ENCODE results near the gene GALNT8. TPM values are rescaled to one million over a fixed set of nuclear protein-coding genes. Genes with fewer than 3 reads are reported as not detected.

The GALNT8 gene
- total RNA-seq, 1 donor from 2014 or later: 2.0 TPM

DNA sequence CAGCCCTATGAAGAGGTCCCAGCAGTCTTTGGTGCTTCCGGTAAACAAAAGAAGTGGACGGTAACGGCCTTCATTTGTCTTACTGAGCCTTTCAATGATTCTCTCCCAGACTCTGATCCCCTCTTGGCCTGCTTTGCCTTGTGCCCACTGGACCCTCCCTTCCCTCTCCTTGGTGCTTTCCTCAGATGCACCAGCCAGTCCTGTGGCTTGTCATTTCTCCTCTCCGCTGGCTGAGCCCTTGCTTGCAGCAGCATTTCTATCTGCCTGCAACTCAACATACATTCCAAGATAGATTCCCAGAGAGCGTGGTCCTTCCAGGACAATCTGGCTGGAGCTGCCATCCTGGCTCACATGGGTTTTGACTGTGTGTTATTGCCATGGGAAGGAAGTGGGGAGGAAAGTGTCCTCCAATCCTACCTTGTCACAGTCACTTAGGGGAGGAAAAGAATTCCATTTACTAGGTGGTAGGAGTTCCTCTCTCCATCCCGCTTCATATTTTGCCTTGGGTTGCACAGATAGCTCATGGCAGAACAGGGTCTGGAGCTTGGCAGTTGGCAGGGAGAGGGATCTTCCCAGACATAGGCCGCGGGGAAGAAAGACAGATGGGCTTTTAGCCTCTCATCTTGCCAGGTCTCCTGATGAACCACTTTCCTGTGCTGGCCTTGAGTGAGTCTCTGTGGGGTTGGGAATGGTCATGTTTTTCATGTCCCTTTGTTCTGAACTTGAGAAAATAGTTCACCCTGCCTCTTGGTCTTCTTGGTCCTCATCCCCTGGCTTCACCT, 96.7 kb downstream of the GALNT8 start:
- intact Hi-C loops (cut with DNase I): no loop called here
- no peaks in the 10 kb centered on the region for H3K4me1 ChIP-seq
- H3K9me3 ChIP-seq: no peaks in the 10 kb centered on the region
- H3K27ac ChIP-seq: no peak overlapping the region
- DNase-seq (ENCODE audit: extremely low spot score in 2 of 2): no peak
- no peaks in the 10 kb centered on the region for H3K36me3 ChIP-seq
- H3K4me3 ChIP-seq: no peak overlapping the region
- TF ChIP-seq POLR2AphosphoS5 (IDR thresholded peaks at IDR 0.05; ENCODE audit: insufficient read depth in 1 of 2, low read depth in 1 of 2): no peak
- no peak for TF ChIP-seq POLR2A (IDR thresholded peaks at IDR 0.05)
- TF ChIP-seq, protein P1, sequence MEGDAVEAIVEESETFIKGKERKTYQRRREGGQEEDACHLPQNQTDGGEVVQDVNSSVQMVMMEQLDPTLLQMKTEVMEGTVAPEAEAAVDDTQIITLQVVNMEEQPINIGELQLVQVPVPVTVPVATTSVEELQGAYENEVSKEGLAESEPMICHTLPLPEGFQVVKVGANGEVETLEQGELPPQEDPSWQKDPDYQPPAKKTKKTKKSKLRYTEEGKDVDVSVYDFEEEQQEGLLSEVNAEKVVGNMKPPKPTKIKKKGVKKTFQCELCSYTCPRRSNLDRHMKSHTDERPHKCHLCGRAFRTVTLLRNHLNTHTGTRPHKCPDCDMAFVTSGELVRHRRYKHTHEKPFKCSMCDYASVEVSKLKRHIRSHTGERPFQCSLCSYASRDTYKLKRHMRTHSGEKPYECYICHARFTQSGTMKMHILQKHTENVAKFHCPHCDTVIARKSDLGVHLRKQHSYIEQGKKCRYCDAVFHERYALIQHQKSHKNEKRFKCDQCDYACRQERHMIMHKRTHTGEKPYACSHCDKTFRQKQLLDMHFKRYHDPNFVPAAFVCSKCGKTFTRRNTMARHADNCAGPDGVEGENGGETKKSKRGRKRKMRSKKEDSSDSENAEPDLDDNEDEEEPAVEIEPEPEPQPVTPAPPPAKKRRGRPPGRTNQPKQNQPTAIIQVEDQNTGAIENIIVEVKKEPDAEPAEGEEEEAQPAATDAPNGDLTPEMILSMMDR (IDR thresholded peaks at IDR 0.05): no peak
- no peaks in the 10 kb centered on the region for H3K27me3 ChIP-seq

DNA sequence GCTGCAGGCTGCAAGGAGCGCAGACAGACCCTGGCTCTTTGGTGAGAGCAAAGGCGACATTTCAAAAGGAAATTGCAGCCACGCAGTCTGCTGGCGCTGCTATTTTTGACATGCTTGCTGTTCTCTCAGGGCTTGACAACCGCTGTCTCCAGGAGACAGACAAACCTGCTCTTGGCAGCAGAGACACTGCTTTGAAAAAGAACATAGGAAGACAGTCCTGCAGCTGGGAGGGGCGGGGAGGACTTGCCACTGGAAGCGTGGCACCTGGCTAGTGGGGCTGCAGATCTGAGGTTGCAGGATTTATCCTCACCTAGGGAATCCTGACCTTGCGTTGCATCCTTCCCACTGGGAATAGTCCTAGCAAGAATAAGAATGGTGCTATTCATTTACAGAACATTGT, 97.7 kb downstream of the GALNT8 start:
- no peaks in the 10 kb centered on the region for H3K4me1 ChIP-seq
- no peaks in the 10 kb centered on the region for H3K9me3 ChIP-seq
- intact Hi-C loops (cut with DNase I): no loop called here
- TF ChIP-seq POLR2A (IDR thresholded peaks at IDR 0.05) (no peak), POLR2AphosphoS5 (IDR thresholded peaks at IDR 0.05; ENCODE audit: insufficient read depth in 1 of 2, low read depth in 1 of 2) (no peak)
- TF ChIP-seq, protein P1 (IDR thresholded peaks at IDR 0.05): no peak
- H3K27me3 ChIP-seq: no peaks in the 10 kb centered on the region
- no peak overlapping the region for H3K27ac ChIP-seq
- no peak overlapping the region for H3K4me3 ChIP-seq
- DNase-seq (ENCODE audit: extremely low spot score in 2 of 2): no peak
- no peaks in the 10 kb centered on the region for H3K36me3 ChIP-seq

DNA sequence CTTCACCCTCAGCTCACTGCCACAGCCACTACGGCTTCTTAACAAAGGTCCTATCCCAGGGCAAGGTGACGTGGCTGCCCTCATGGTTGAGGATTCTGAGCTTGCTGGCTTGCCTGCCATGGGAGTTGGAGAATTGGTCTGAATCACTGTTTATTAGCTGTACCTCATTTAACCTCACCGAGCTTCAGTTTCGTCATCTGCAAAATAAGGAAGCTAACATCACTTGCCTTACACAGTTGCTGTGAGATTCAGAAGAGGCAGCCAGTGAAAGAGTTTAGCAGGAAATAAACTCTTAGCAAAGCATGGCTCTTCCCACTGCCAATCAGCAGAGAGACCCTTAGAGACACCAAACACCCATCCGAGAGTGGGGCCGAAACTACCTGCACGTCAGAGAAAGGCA, 99.5 kb downstream of the GALNT8 start:
- TF ChIP-seq POLR2AphosphoS5 (IDR thresholded peaks at IDR 0.05; ENCODE audit: insufficient read depth in 1 of 2, low read depth in 1 of 2) (no peak), POLR2A (IDR thresholded peaks at IDR 0.05) (no peak)
- TF ChIP-seq, protein P1 (IDR thresholded peaks at IDR 0.05): no peak
- intact Hi-C loops (cut with DNase I): no loop called here
- Histone ChIP-seq H3K36me3 (no peaks in the 10 kb centered on the region), H3K9me3 (no peaks in the 10 kb centered on the region), H3K27ac (no peak overlapping the region), H3K4me3 (no peak overlapping the region), H3K27me3 (no peaks in the 10 kb centered on the region), H3K4me1 (no peaks in the 10 kb centered on the region)
- no peak for DNase-seq (ENCODE audit: extremely low spot score in 2 of 2)

DNA sequence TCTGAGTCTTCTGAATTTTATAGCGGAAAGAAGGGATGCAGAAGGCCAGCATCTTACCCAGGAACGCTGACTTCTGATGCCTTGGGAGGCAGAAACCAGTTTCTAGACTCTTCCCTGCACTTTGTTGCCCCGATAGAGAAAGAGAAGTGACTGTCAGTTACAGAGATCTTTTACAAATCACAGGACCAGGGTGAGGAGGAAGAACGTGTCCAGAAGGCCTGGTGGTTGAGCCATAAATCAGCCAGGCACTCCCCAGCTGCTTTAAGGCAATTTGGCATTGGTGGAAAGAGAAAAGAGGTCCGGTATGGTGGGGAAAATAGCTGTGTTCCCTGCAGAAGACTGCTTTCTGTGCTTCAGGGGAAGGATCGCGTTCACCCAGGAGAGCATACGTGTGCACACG, 100.8 kb downstream of the GALNT8 start:
- Histone ChIP-seq H3K27me3 (no peaks in the 10 kb centered on the region), H3K27ac (no peak overlapping the region), H3K4me1 (no peaks in the 10 kb centered on the region), H3K36me3 (no peaks in the 10 kb centered on the region), H3K9me3 (no peaks in the 10 kb centered on the region), H3K4me3 (no peak overlapping the region)
- intact Hi-C loops (cut with DNase I): no loop called here
- no peak for TF ChIP-seq POLR2A (IDR thresholded peaks at IDR 0.05)
- no peak for TF ChIP-seq POLR2AphosphoS5 (IDR thresholded peaks at IDR 0.05; ENCODE audit: insufficient read depth in 1 of 2, low read depth in 1 of 2)
- TF ChIP-seq, protein P1 (IDR thresholded peaks at IDR 0.05): no peak
- DNase-seq (ENCODE audit: extremely low spot score in 2 of 2): no peak

Other genes starting within 250 kb of the GALNT8 start
- 4.2 TPM for gene RAD51AP1, start 181.5 kb upstream of the GALNT8 start, total RNA-seq
- 19.4 TPM for gene DYRK4, start 158.2 kb upstream of the GALNT8 start, total RNA-seq
- not detected for gene AKAP3, start 71.3 kb upstream of the GALNT8 start, total RNA-seq
- 49.6 TPM for gene NDUFA9, start 71.3 kb upstream of the GALNT8 start, total RNA-seq
- 0.74 TPM for gene KCNA1, start 189.5 kb downstream of the GALNT8 start, total RNA-seq